GF-D8 (cell line): ENCODE data around the gene RNASE4.

Source experiments
- DNase-seq: peaks from one replicate; lab custom pipeline; 2025; lab: John Stamatoyannopoulos, UW

Gene RNASE4

GRCh38 chr14:20745571-20746358 lies 61.4 kb downstream of the RNASE4 start, which contains the start of gene EDDM3A:
EDDM3A (plus strand) TSS chr14:20745887; CDS start chr14:20747581, 1,694 bp downstream.
- no peak for DNase-seq

- no peak for DNase-seq
Measured at GRCh38 chr14:20746566-20746965, 62.2 kb downstream of the RNASE4 start.

- no peak for DNase-seq
Measured at GRCh38 chr14:20748439-20748838, 64.1 kb downstream of the RNASE4 start.

GRCh38 chr14:20750194-20750593 lies 65.8 kb downstream of the RNASE4 start:
- no peak for DNase-seq
